ENCODE measurements around the gene HPCAL1. TPM values are rescaled to one million over a fixed set of nuclear protein-coding genes. Genes with fewer than 3 reads are reported as not detected.

Gene HPCAL1
- total RNA-seq, 2 experiments from 2014 or later: 9.2 to 9.7 TPM

GRCh38 chr2:10272464-10272863, 30.2 kb upstream of the HPCAL1 start:
- Histone ChIP-seq H3K9me2 (ENCODE audit: insufficient read depth, low read length) (no peaks in the 10 kb centered on the region), H3K9me3 (ENCODE audit: low read length) (no peaks in the 10 kb centered on the region), H3K4me1 (ENCODE audit: insufficient read depth, low read length, poor library complexity, severe bottlenecking) (no peaks in the 10 kb centered on the region), H3K36me3 (ENCODE audit: insufficient read depth, low read length) (no peaks in the 10 kb centered on the region), H2AFZ (ENCODE audit: low read length) (no peak overlapping the region), H3K27ac (ENCODE audit: low read depth, low read length, poor library complexity, severe bottlenecking) (no peak overlapping the region), H4K20me1 (ENCODE audit: insufficient read depth, low read length) (no peaks in the 10 kb centered on the region), H3K4me2 (ENCODE audit: low read length) (no peak overlapping the region), H3K4me3 (ENCODE audit: low read depth, low read length, poor library complexity, severe bottlenecking) (no peak overlapping the region), H3K79me2 (ENCODE audit: insufficient read depth, low read depth, low read length) (no peaks in the 10 kb centered on the region)
- no peak for TF ChIP-seq EZH2phosphoT487 (IDR thresholded peaks at IDR 0.05; ENCODE audit: borderline replicate concordance, low read depth, low read length)
- no peak for TF ChIP-seq CTCF (conservative IDR thresholded peaks at IDR 0.05; ENCODE audit: low read length)
- intact Hi-C loops (cut with micrococcal nuclease; ENCODE audit: unreplicated experiment): no loop called here
- CTCF ChIA-PET (ENCODE audit: unreplicated experiment): no interaction called here
- no TSS peak for BruUV-seq (replicated peaks)
- POLR2A ChIA-PET: no interaction called here
- DNase-seq (ENCODE audit: low spot score): no peak

GRCh38 chr2:10273215-10274175, 29.2 kb upstream of the HPCAL1 start:
- POLR2A ChIA-PET: no interaction called here
- CTCF ChIA-PET (ENCODE audit: unreplicated experiment): no interaction called here
- no peak for DNase-seq (ENCODE audit: low spot score)
- Histone ChIP-seq H3K4me1 (ENCODE audit: insufficient read depth, low read length, poor library complexity, severe bottlenecking) (no peaks in the 10 kb centered on the region), H3K36me3 (ENCODE audit: insufficient read depth, low read length) (no peaks in the 10 kb centered on the region), H3K9me2 (ENCODE audit: insufficient read depth, low read length) (no peaks in the 10 kb centered on the region), H3K4me2 (ENCODE audit: low read length) (no peak overlapping the region), H3K79me2 (ENCODE audit: insufficient read depth, low read depth, low read length) (no peaks in the 10 kb centered on the region), H3K4me3 (ENCODE audit: low read depth, low read length, poor library complexity, severe bottlenecking) (no peak overlapping the region), H3K27ac (ENCODE audit: low read depth, low read length, poor library complexity, severe bottlenecking) (no peak overlapping the region), H3K9me3 (ENCODE audit: low read length) (no peaks in the 10 kb centered on the region), H2AFZ (ENCODE audit: low read length) (no peak overlapping the region), H4K20me1 (ENCODE audit: insufficient read depth, low read length) (no peaks in the 10 kb centered on the region)
- intact Hi-C loops (cut with micrococcal nuclease; ENCODE audit: unreplicated experiment): no loop called here
- BruUV-seq (replicated peaks): no TSS peak
- TF ChIP-seq EZH2phosphoT487 (IDR thresholded peaks at IDR 0.05; ENCODE audit: borderline replicate concordance, low read depth, low read length) (no peak), CTCF (conservative IDR thresholded peaks at IDR 0.05; ENCODE audit: low read length) (no peak)

GRCh38 chr2:10274376-10274775, 28.3 kb upstream of the HPCAL1 start:
- H3K9me3 ChIP-seq (ENCODE audit: low read length): no peaks in the 10 kb centered on the region
- TF ChIP-seq EZH2phosphoT487 (IDR thresholded peaks at IDR 0.05; ENCODE audit: borderline replicate concordance, low read depth, low read length): no peak
- TF ChIP-seq CTCF (conservative IDR thresholded peaks at IDR 0.05; ENCODE audit: low read length): no peak
- ChIA-PET POLR2A (no interaction called here), CTCF (ENCODE audit: unreplicated experiment) (no interaction called here)
- no peak overlapping the region for H3K4me2 ChIP-seq (ENCODE audit: low read length)
- DNase-seq (ENCODE audit: low spot score): no peak
- H3K9me2 ChIP-seq (ENCODE audit: insufficient read depth, low read length): no peaks in the 10 kb centered on the region
- no peaks in the 10 kb centered on the region for H3K79me2 ChIP-seq (ENCODE audit: insufficient read depth, low read depth, low read length)
- H2AFZ ChIP-seq (ENCODE audit: low read length): no peak overlapping the region
- H3K36me3 ChIP-seq (ENCODE audit: insufficient read depth, low read length): no peaks in the 10 kb centered on the region
- no peak overlapping the region for H3K27ac ChIP-seq (ENCODE audit: low read depth, low read length, poor library complexity, severe bottlenecking)
- H3K4me1 ChIP-seq (ENCODE audit: insufficient read depth, low read length, poor library complexity, severe bottlenecking): no peaks in the 10 kb centered on the region
- intact Hi-C loops (cut with micrococcal nuclease; ENCODE audit: unreplicated experiment): no loop called here
- no peaks in the 10 kb centered on the region for H4K20me1 ChIP-seq (ENCODE audit: insufficient read depth, low read length)
- H3K4me3 ChIP-seq (ENCODE audit: low read depth, low read length, poor library complexity, severe bottlenecking): no peak overlapping the region
- BruUV-seq (replicated peaks): no TSS peak

Data from OCI-LY7 (cell line).